Neuronal stem cell (in vitro differentiated cells): Measurements from ENCODE around the gene ZNF77. TPM values are rescaled to one million over a fixed set of nuclear protein-coding genes. Genes with fewer than 3 reads are reported as not detected.
A peak's percentile ranks its signal among the peaks of the same experiment; 100 is the strongest.
"Not testable (repeated sequence)": the region's sequence is repeated elsewhere in the genome, so short reads cannot be mapped to it uniquely, and the experiment has no call there.

ENCODE experiments used
- DNase-seq: peaks from one replicate; pipeline ENCODE4 v3.0.0-alpha.2; 2013; ENCODE audit warnings: low spot score
- H2AFZ ChIP-seq: one replicate; pipeline ENCODE4 v1.6.1; 2013; ENCODE audit warnings: mild to moderate bottlenecking, low read length, inconsistent platforms
- H2AK5ac ChIP-seq: 2 replicates; pipeline ENCODE4 v1.6.1; 2013; ENCODE audit warnings: low read depth, mild to moderate bottlenecking, inconsistent platforms, low read length, moderate library complexity, mixed read lengths
- H2BK120ac ChIP-seq: 2 replicates; pipeline ENCODE4 v1.6.1; 2013; ENCODE audit warnings: low read depth, mild to moderate bottlenecking, inconsistent platforms, low read length, moderate library complexity, mixed read lengths
- H2BK12ac ChIP-seq: one replicate; pipeline ENCODE4 v1.6.1; 2013; ENCODE audit warnings: low read length, inconsistent platforms
- H2BK15ac ChIP-seq: 2 replicates; pipeline ENCODE4 v1.6.1; 2013; ENCODE audit warnings: mild to moderate bottlenecking, low read length, inconsistent platforms, mixed read lengths
- H2BK5ac ChIP-seq: one replicate; pipeline ENCODE4 v1.6.1; 2013; ENCODE audit warnings: inconsistent platforms, mild to moderate bottlenecking, low read length, moderate library complexity
- H3K14ac ChIP-seq: one replicate; pipeline ENCODE4 v1.6.1; 2013; ENCODE audit warnings: low read length, inconsistent platforms
- H3K18ac ChIP-seq: 2 replicates; pipeline ENCODE4 v1.6.1; 2013; ENCODE audit warnings: low read length, inconsistent platforms
- H3K23ac ChIP-seq: 2 replicates; pipeline ENCODE4 v1.6.1; 2013; ENCODE audit warnings: low read depth, mild to moderate bottlenecking, mixed read lengths, low read length, inconsistent platforms; ENCODE audit not compliant: poor library complexity
- H3K27ac ChIP-seq: replicated peaks from 3 replicates; pipeline ENCODE4 v1.5.1; 2013; ENCODE audit warnings: low read length, inconsistent platforms
- H3K27me3 ChIP-seq, 3 experiments: 2 replicates each; pipeline ENCODE4 v1.6.1; 2013; ENCODE audit warnings: low read length in 3 of 3, mild to moderate bottlenecking in 2 of 3, inconsistent platforms in 1 of 3, low read depth in 1 of 3, mixed read lengths in 1 of 3, moderate library complexity in 1 of 3; ENCODE audit not compliant: control insufficient read depth in 3 of 3, insufficient read depth in 3 of 3
- H3K36me3 ChIP-seq, 2 donors: replicated peaks in 1 of 2; 2 replicates each; pipeline ENCODE4 v1.6.1; 2013; ENCODE audit warnings: low read length in 2 of 2; ENCODE audit not compliant: control insufficient read depth in 2 of 2, insufficient read depth in 2 of 2
- H3K4ac ChIP-seq: 2 replicates; pipeline ENCODE4 v1.6.1; 2013; ENCODE audit warnings: inconsistent platforms, mild to moderate bottlenecking, low read length, moderate library complexity
- H3K4me1 ChIP-seq, 2 donors: 1 replicate in 1 of 2; 2 replicates in 1 of 2; pipeline ENCODE4 v1.6.1; 2013; ENCODE audit warnings: low read length in 2 of 2, low read depth in 1 of 2; ENCODE audit not compliant: control insufficient read depth in 2 of 2, insufficient read depth in 1 of 2
- H3K4me2 ChIP-seq: one replicate; pipeline ENCODE4 v1.6.1; 2013; ENCODE audit warnings: mild to moderate bottlenecking, low read length, inconsistent platforms; ENCODE audit not compliant: insufficient read depth, poor library complexity, severe bottlenecking
- H3K4me3 ChIP-seq, 2 donors: 2 replicates each; pipeline ENCODE4 v1.5.1; 2013; ENCODE audit warnings: low read length in 2 of 2, mild to moderate bottlenecking in 2 of 2, inconsistent platforms in 1 of 2, moderate library complexity in 1 of 2
- H3K79me1 ChIP-seq: one replicate; pipeline ENCODE4 v1.6.1; 2013; ENCODE audit warnings: low read depth, mild to moderate bottlenecking, inconsistent platforms, low read length, moderate library complexity
- H3K9ac ChIP-seq: one replicate; pipeline ENCODE4 v1.6.1; 2013; ENCODE audit warnings: mild to moderate bottlenecking, low read depth, low read length, inconsistent platforms; ENCODE audit not compliant: poor library complexity
- H3K9me3 ChIP-seq, 2 donors: replicated peaks in 1 of 2; 2 replicates each; pipeline versions ENCODE3 to v1.6.1; 2013; ENCODE audit warnings: low read length in 2 of 2, mild to moderate bottlenecking in 2 of 2, inconsistent platforms in 1 of 2, low read depth in 1 of 2, mixed read lengths in 1 of 2, moderate library complexity in 1 of 2; ENCODE audit not compliant: control insufficient read depth in 2 of 2, insufficient read depth in 1 of 2
- H4K8ac ChIP-seq: one replicate; pipeline ENCODE4 v1.6.1; 2013; ENCODE audit warnings: low read depth, mild to moderate bottlenecking, inconsistent platforms, low read length, moderate library complexity
- H4K91ac ChIP-seq: one replicate; pipeline ENCODE4 v1.6.1; 2013; ENCODE audit warnings: low read length, low read depth, mild to moderate bottlenecking, inconsistent platforms; ENCODE audit not compliant: poor library complexity
- WGBS, 2 donors: extraction: QIAGEN DNeasy Blood & Tissue Kit; methylation state at CpG; one replicate each; pipeline ENCODE4 v1.1.7; 2013; ENCODE audit warnings: missing lambda C conversion rate in 2 of 2, mixed read lengths in 1 of 2; ENCODE audit not compliant: insufficient read length in 2 of 2, insufficient replicate concordance in 1 of 2; ENCODE audit errors: extremely low coverage in 2 of 2; 5-methylcytosine and 5-hydroxymethylcytosine counted together
- polyA plus RNA-seq, 2 experiments: library from polyadenylated mRNA; stranded (reverse); fragments of 200-250 nt; gene quantifications; one replicate each; pipeline ENCODE4 v1.2.3, GENCODE V29; 2013

Gene ZNF77
- 3.4 TPM for polyA plus RNA-seq (2013, experiment 1 of 2)
- polyA plus RNA-seq (2013, experiment 2 of 2) = 3.5 TPM

- Histone ChIP-seq H3K4me2 (peak within 1 kb of the TSS; percentile 91), H3K27ac (no peak within 1 kb of the TSS), H3K14ac (peak within 1 kb of the TSS; percentile 95), H2AK5ac (peak within 1 kb of the TSS; percentile 89), H2BK120ac (no peak within 1 kb of the TSS), H3K9me3 (no peaks in the 10 kb centered on the region), H2BK12ac (no peak within 1 kb of the TSS), H2BK5ac (peak within 1 kb of the TSS; percentile 62), H2AFZ (peak within 1 kb of the TSS; percentile 100), H3K79me1 (peaks cover 10% of the 10 kb centered on the region), H4K8ac (no peak within 1 kb of the TSS), H3K4me3 (peak within 1 kb of the TSS; percentile 92 to 97), H3K23ac (peak within 1 kb of the TSS; percentile 91), H3K4me1 (peaks cover 8 to 10% of the 10 kb centered on the region in 2 donors), H3K18ac (peak within 1 kb of the TSS; percentile 94), H3K9ac (peak within 1 kb of the TSS; percentile 90), H4K91ac (no peak within 1 kb of the TSS), H3K36me3 (peaks cover 0 to 8% of the 10 kb centered on the region in 2 donors), H3K27me3 (no peaks in the 10 kb centered on the region), H2BK15ac (no peak within 1 kb of the TSS), H3K4ac (no peak within 1 kb of the TSS)
- no CpG with 5 or more reads among the region's 74 CpGs for WGBS, 2 donors
- peak; percentile 97 for DNase-seq
Observed at GRCh38 chr19:2944775-2945574, at the start of gene ZNF77. Gene ZNF77 (minus strand): TSS chr19:2944971. CDS start chr19:2944840, 131 bp downstream.

GRCh38 chr19:2993579-2993978, 48.8 kb upstream of the ZNF77 start:
- Histone ChIP-seq H3K9me3 (no peaks in the 10 kb centered on the region), H2BK15ac (no peak overlapping the region), H2AK5ac (peak overlapping the region; percentile 28), H2BK120ac (no peak overlapping the region), H4K8ac (no peak overlapping the region), H3K4me1 (peaks cover 0 to 2% of the 10 kb centered on the region in 2 donors), H3K9ac (no peak overlapping the region), H3K14ac (no peak overlapping the region), H2AFZ (no peak overlapping the region), H4K91ac (no peak overlapping the region), H3K4me2 (no peak overlapping the region), H3K27me3 (peaks cover 0 to 25% (median 2%) of the 10 kb centered on the region in 3 experiments), H2BK12ac (no peak overlapping the region), H2BK5ac (no peak overlapping the region), H3K4me3 (no peak overlapping the region), H3K79me1 (peaks cover 2% of the 10 kb centered on the region), H3K36me3 (no peaks in the 10 kb centered on the region), H3K23ac (no peak overlapping the region), H3K18ac (no peak overlapping the region), H3K27ac (no peak overlapping the region), H3K4ac (no peak overlapping the region)
- WGBS, 2 donors = no CpG with 5 or more reads among the region's 9 CpGs
- no peak for DNase-seq

- Histone ChIP-seq H3K27ac (no peak overlapping the region), H4K8ac (no peak overlapping the region), H3K23ac (no peak overlapping the region), H3K4me3 (no peak overlapping the region), H2BK12ac (no peak overlapping the region), H2BK15ac (no peak overlapping the region), H3K4ac (peak overlapping the region; percentile 10), H3K27me3 (peaks cover 0 to 26% (median 2%) of the 10 kb centered on the region in 3 experiments), H3K36me3 (no peaks in the 10 kb centered on the region), H4K91ac (no peak overlapping the region), H3K14ac (no peak overlapping the region), H2AK5ac (no peak overlapping the region), H3K18ac (no peak overlapping the region), H2BK120ac (no peak overlapping the region), H3K9ac (no peak overlapping the region), H2AFZ (no peak overlapping the region), H3K9me3 (no peaks in the 10 kb centered on the region), H3K79me1 (peaks cover 2% of the 10 kb centered on the region), H3K4me2 (no peak overlapping the region), H3K4me1 (peaks cover 0 to 7% of the 10 kb centered on the region in 2 donors), H2BK5ac (no peak overlapping the region)
- no CpG with 5 or more reads among the region's 14 CpGs for WGBS, 2 donors
- no peak for DNase-seq
Observed at GRCh38 chr19:2992958-2993357, 48.2 kb upstream of the ZNF77 start.

- H4K8ac ChIP-seq, H2BK12ac ChIP-seq, H2AK5ac ChIP-seq, H3K4me2 ChIP-seq, H3K36me3 ChIP-seq, H3K9ac ChIP-seq, H3K4me3 ChIP-seq, H3K18ac ChIP-seq, H3K79me1 ChIP-seq, H2BK5ac ChIP-seq, H3K27ac ChIP-seq, H4K91ac ChIP-seq, H2BK120ac ChIP-seq, DNase-seq, H3K14ac ChIP-seq, H3K23ac ChIP-seq, H3K9me3 ChIP-seq, H3K4ac ChIP-seq, H2AFZ ChIP-seq, H2BK15ac ChIP-seq: not testable (repeated sequence)
- Histone ChIP-seq H3K27me3 (peaks cover 0 to 24% (median 2%) of the 10 kb centered on the region in 3 experiments), H3K4me1 (peaks cover 6 to 13% of the 10 kb centered on the region in 2 donors)
- WGBS, 2 donors = no CpG with 5 or more reads among the region's 11 CpGs
Observed at GRCh38 chr19:2992333-2992732, 47.6 kb upstream of the ZNF77 start.
